ACHN (cell line): Measurements from ENCODE around the gene PNMA6E.
"Not testable (repeated sequence)": the region's sequence is repeated elsewhere in the genome, so short reads cannot be mapped to it uniquely, and the experiment has no call there.

Experiments
- DNase-seq: peaks from one replicate; pipeline ENCODE4 v3.0.0-alpha.2; 2015
- in situ Hi-C: cut with HindIII; loops from 2 replicates; pipeline ENCODE4 v1.10.0; 2017; ENCODE audit warnings: low sequenced_read_pairs, low pct_ligation_motif_present, low pct_unique_long_range_greater_than_20kb

The PNMA6E gene

DNA sequence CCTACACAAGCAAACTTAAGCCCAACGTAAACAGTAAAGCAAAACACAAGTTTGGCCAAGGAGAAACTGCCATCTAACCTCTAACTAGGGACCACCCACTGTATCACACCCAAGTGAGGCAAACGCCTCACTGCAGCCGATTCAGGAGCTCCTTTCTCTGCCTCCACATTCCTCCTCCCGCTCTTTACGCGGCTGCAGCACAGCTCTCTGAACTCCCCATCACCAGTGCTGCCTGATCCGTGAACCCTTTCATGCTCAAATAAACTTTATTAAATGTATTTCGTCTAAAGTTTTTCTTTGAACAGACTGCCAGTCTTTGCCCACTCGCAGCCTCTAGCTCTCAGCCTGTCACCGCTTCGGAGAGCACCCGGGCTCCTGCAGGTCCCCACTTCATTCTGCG is 6.5 kb downstream of the PNMA6E start:
- in situ Hi-C loops: no loop called here
- DNase-seq: no peak

GRCh38 chrX:153392642-153393321 is 8.4 kb downstream of the PNMA6E start:
- no peak for DNase-seq
- in situ Hi-C loops: no loop called here

DNA sequence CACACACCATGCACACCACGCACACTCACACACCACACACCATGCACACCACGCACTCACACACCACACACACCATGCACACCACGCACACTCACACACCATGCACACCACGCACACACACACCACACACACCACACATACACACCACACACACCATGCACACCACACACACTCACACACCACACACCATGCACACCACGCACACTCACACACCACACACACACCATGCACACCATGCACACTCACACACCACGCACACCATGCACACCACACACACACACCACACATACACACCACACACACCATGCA is 11.7 kb downstream of the PNMA6E start:
- DNase-seq, in situ Hi-C loops: not testable (repeated sequence)

GRCh38 chrX:153388722-153389459 is 12.3 kb downstream of the PNMA6E start:
- no peak for DNase-seq
- in situ Hi-C loops: no loop called here

DNA sequence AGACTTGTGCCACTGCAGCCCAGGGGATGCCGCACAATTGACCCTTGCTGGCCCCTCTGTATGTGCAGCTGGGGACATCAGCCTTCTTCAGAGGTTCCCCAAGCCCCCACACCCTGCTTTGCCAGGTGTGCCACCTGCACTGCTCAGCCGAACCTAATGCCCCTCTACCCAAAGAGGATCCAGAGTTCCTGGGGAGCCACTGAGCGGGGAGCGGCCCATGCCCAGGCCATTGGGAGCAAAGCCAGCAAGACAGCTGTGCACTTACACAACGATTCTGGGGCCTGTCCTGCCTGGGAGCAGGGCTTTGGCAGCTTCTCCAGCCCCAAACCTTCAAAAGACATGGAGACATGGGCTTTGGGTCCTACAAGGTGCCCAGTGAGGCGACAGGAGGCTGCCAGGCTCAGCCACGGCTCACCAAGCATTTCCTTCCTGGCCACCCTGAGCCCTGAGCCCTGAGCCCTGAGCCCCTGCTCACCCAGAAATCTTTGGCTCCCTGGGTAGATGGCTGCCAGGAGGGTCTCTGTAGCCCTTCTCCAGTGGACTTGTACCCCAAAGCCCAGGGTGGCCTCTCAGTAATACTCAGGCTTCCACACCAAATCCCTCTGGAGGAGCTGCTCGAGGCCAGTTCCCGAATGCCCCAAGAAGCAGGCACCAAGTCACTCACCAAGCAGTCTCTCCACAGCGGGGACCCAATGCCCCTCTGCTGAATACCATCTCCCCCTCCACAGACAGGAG is 13.0 kb downstream of the PNMA6E start:
- in situ Hi-C loops: no loop called here
- DNase-seq: no peak

GRCh38 chrX:153387345-153387744 is 13.8 kb downstream of the PNMA6E start:
- in situ Hi-C loops: no loop called here
- no peak for DNase-seq

- no peak for DNase-seq
- in situ Hi-C loops: no loop called here
Observed at GRCh38 chrX:153386097-153386496, 15.1 kb downstream of the PNMA6E start.

GRCh38 chrX:153384973-153385372 is 16.2 kb downstream of the PNMA6E start:
- in situ Hi-C loops, DNase-seq: not testable (repeated sequence)

DNA sequence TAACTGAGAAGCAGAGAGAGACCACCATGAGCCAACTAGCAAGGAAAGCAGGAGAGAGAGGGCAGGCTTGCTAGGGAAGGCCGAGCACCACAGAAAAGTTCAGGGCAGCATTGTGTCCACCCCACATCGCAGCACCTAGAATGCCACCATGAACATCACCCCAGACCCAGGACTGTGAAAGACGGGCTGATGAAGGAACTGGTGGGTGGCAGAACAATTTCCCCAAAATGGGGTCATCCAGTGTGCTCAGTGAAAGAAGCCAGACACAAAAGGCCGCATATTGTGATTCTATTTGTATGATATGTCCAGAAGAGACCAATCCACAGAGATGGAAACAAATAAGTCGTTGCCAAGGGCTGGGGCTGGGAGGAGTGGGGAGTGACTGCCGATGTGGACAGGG is 16.8 kb downstream of the PNMA6E start:
- in situ Hi-C loops: no loop called here
- no peak for DNase-seq

DNA sequence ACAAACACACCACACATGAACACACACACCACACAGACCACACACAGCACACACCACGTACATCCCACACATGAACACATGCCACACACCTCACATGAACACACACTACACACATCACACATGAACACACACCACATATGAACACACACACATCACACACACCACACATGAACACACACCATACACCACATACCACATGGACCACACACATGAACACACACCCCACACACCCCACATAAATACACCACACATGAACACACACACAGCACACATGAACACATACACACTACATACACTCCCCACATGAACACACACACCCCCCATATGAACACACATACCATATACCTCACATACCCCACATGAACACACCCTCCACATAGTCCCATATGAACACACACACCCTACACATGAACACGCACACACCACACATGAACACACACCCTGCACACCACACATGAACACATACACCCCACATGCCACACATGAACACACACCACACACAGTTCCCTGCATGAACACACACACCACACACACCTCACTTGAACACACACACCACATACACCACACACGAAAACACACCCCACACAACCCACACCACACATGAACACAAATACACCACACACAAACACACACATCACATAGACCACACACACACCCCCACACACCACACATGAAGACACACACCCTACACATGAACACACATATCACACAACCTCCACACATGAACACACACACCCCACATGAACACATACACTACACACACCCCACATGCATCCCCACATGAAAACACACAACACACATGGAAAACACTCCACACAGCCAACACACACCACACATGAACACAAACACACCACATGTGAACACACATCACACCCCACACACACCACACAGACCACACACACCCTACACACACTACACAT is 18.3 kb downstream of the PNMA6E start:
- in situ Hi-C loops: no loop called here

GRCh38 chrX:153381684-153382532 is 19.2 kb downstream of the PNMA6E start:
- DNase-seq: peak; percentile 0
- in situ Hi-C loops: no loop called here

More for the DNA sequence above, 18.3 kb downstream of the PNMA6E start:
- no peak for DNase-seq

DNA sequence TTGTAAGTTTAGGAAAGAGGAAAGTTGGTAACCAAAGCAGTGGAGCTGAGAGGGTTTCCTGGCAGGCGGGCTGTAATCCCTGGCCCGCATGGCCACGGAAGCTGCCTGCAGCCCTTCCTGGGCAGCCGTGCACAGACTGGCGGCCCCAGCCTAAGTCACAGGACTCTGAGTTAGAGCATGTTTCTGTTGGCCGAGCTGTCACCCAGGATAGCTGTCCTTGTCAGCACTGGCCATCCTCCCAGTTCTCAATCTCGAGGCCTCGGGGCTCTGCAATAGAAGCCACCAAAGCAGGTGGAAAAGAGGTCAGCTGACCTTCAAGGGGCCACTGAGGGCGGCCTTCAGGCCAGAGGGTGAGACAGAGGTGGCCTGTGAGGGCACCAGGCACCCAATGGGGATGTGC is 20.5 kb downstream of the PNMA6E start:
- no peak for DNase-seq
- in situ Hi-C loops: no loop called here

DNA sequence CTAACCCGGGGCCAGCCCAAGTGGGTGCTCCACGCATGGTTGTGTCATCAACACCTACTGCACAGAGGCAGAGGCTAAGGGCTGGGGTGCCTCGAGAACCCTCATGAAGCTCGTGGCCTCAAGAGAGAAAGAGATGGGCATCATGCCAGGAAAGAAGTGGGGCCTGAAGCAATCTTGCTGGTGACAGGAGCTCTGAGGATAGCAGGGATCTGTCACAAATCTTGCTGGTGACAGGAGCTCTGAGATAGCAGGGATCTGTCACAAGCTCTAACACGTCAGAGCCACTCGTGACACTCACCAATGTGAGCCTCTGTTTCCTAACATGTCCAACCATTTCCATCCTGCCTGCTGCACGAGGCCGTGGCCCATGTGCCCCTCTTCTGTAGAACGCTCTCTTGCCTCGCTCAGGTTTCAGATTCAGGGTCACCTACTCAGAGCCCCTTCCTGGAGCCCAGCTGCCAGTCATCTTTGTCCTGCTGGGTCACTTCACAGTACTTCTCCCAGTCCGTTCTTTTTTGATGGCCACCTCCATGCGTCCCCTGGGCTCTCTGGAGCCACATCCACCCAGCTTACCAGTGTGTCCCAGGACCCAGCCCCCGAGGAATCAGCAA is 21.1 kb downstream of the PNMA6E start:
- no peak for DNase-seq
- in situ Hi-C loops: no loop called here

GRCh38 chrX:153379508-153379907 is 21.6 kb downstream of the PNMA6E start:
- no peak for DNase-seq
- in situ Hi-C loops: no loop called here

DNA sequence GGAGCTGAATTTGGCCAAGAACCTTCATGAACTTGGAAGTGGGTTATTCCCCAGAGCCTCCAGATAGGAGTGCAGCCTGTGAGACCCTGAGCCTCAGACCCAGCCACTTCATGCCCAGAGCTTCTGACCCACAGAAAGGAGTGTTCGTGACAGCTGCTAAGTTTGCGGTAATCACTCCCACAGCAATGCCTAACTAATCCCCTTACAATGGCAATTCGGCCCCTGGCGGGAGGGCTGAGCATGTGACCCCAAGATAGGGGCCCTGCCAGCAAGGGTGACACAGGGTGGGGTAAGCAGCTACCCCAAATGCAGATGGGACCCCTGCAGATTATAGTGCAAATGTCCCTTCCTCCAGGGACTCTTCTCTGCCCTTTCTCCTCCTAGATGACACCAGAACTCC is 22.5 kb downstream of the PNMA6E start:
- no peak for DNase-seq
- in situ Hi-C loops: no loop called here

GRCh38 chrX:153377727-153378126 is 23.4 kb downstream of the PNMA6E start:
- in situ Hi-C loops: no loop called here
- no peak for DNase-seq

DNA sequence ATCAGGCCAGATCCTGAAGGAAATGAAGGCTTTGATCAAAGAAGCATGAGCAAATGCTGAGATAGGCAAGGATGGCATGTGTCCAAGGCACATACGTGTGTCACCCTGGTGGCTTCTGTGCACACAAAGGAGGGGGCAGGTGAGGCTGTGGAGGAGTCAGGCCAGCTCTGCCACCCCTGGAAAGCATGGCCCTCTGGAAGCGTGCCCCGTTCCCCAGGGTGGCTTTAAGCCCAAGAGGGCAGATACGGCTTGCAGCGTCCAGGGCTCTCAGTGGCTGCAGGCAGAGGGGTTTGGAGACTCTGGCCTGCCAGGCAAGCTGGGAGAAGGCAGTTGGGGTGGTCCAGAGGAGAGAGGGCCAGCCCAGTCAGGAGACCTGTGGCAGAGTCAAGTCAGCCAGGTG is 25.6 kb downstream of the PNMA6E start:
- in situ Hi-C loops: no loop called here
- DNase-seq: no peak

GRCh38 chrX:153374426-153374825 is 26.7 kb downstream of the PNMA6E start:
- no peak for DNase-seq
- in situ Hi-C loops: no loop called here
